HEK293T (cell line): Measurements from ENCODE around the gene EXOSC1.

Experiments
- BHLHE40 ChIP-seq: fragments of 450-650 bp; IDR thresholded peaks from 2 replicates; pipeline ENCODE4 v1.6.1; 2016; ENCODE audit warnings: mild to moderate bottlenecking, moderate library complexity, borderline replicate concordance
- FOXM1 ChIP-seq: fragments of 450-650 bp; IDR thresholded peaks from 2 replicates; pipeline ENCODE4 v1.6.1; 2017; ENCODE audit warnings: mild to moderate bottlenecking, borderline replicate concordance
- L3MBTL2 ChIP-seq: fragments of 450-650 bp; conservative IDR thresholded peaks from 2 replicates; pipeline ENCODE4 v1.6.1; 2016; ENCODE audit warnings: mild to moderate bottlenecking
- TF ChIP-seq, protein P1 (sequence below): fragments of 450-650 bp; IDR thresholded peaks from 2 replicates; pipeline ENCODE4 v1.6.1; 2016

DNA sequence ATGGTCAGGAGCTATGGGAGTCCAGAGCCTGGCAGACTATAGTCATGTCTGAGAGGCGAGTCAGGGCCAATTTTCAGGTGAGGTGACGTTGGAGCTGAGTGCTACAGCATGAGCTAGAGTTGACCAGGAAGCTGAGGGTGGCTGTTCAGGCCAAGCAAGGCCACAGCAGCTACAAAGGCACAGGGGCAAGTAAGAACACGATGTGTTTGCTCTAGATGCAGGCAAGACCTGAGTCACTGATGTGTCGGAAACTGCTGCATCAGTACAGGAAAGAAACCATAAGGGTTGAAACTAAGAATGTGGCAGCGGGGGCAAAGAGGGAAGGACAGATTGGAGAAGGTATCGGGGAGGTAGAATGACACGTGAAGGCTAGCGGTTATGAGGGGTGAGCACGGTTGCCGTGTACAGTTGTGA, 32.9 kb downstream of the EXOSC1 start:
- TF ChIP-seq BHLHE40: no peak
- TF ChIP-seq FOXM1: no peak
- TF ChIP-seq, protein P1, sequence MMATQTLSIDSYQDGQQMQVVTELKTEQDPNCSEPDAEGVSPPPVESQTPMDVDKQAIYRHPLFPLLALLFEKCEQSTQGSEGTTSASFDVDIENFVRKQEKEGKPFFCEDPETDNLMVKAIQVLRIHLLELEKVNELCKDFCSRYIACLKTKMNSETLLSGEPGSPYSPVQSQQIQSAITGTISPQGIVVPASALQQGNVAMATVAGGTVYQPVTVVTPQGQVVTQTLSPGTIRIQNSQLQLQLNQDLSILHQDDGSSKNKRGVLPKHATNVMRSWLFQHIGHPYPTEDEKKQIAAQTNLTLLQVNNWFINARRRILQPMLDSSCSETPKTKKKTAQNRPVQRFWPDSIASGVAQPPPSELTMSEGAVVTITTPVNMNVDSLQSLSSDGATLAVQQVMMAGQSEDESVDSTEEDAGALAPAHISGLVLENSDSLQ: no peak
- no peak for TF ChIP-seq L3MBTL2
